Natural killer cell (primary cell): ENCODE measurements around the gene NOS1. TPM values are rescaled to one million over a fixed set of nuclear protein-coding genes. Genes with fewer than 3 reads are reported as not detected.

Experiments used
- ATAC-seq, 3 donors: fragments of 150-1000 bp in 2 of 3; fragments of 200-7000 bp in 1 of 3; cut with Tn5 transposase; 1 replicate in 1 of 3; 2 replicates in 2 of 3; pipeline ENCODE4 v1.10.0; 2021; ENCODE audit warnings: mild to moderate bottlenecking in 2 of 3, moderate library complexity in 2 of 3
- DNase-seq, 2 donors: peaks; one replicate each; pipeline versions ENCODE4 v3.0.0 to v3.0.0-alpha.2; 2013 to 2021; ENCODE audit warnings: mixed read lengths in 1 of 2
- H3K27ac ChIP-seq: one replicate; pipeline ENCODE4 v1.5.1; 2013; ENCODE audit warnings: mild to moderate bottlenecking, low read length
- H3K27me3 ChIP-seq: one replicate; pipeline ENCODE4 v1.6.1; 2013; ENCODE audit warnings: low read length; ENCODE audit not compliant: control insufficient read depth, insufficient read depth
- H3K36me3 ChIP-seq: one replicate; pipeline ENCODE4 v1.6.1; 2013; ENCODE audit warnings: low read length; ENCODE audit not compliant: control insufficient read depth, insufficient read depth
- H3K4me1 ChIP-seq: one replicate; pipeline ENCODE4 v1.6.1; 2013; ENCODE audit warnings: low read length; ENCODE audit not compliant: control insufficient read depth, insufficient read depth
- H3K4me3 ChIP-seq: one replicate; pipeline ENCODE4 v1.5.1; 2013; ENCODE audit warnings: low read length
- H3K9me3 ChIP-seq: one replicate; pipeline ENCODE4 v1.6.1; 2013; ENCODE audit warnings: low read length; ENCODE audit not compliant: control insufficient read depth, insufficient read depth
- H3K27ac Mint-ChIP-seq, 2 donors: one replicate each; pipeline ENCODE4 v1.8.0; 2022; ENCODE audit warnings: mild to moderate bottlenecking in 2 of 2, mixed read lengths in 2 of 2, moderate library complexity in 1 of 2
- H3K27me3 Mint-ChIP-seq, 2 donors: one replicate each; pipeline ENCODE4 v1.8.0; 2022; ENCODE audit warnings: low read depth in 2 of 2, mixed read lengths in 2 of 2
- H3K36me3 Mint-ChIP-seq: one replicate; pipeline ENCODE4 v1.8.0; 2022; ENCODE audit warnings: mixed read lengths
- H3K4me1 Mint-ChIP-seq, 2 donors: one replicate each; pipeline ENCODE4 v1.8.0; 2022; ENCODE audit warnings: mixed read lengths in 2 of 2
- H3K4me3 Mint-ChIP-seq: one replicate; pipeline ENCODE4 v1.8.0; 2022; ENCODE audit warnings: mild to moderate bottlenecking, moderate library complexity, mixed read lengths
- H3K9me3 Mint-ChIP-seq, 2 donors: one replicate each; pipeline ENCODE4 v1.8.0; 2022; ENCODE audit warnings: mixed read lengths in 2 of 2
- WGBS: methylation state at CpG from one replicate; pipeline ENCODE4 v1.1.7; 2013; ENCODE audit warnings: missing lambda C conversion rate; ENCODE audit not compliant: insufficient coverage; 5-methylcytosine and 5-hydroxymethylcytosine counted together
- intact Hi-C: fragments of 100-400 bp; cut with micrococcal nuclease; formaldehyde crosslinking; loops from one replicate; pipeline ENCODE4 v1.14.2; 2022
- total RNA-seq, 4 donors: library from RNA; stranded (reverse); fragments of 120-200 nt in 1 of 4; gene quantifications; one replicate each; pipeline versions ENCODE4 v1.2.3 to v1.2.4, GENCODE V29; 2013 to 2022
- TF ChIP-seq, protein P1 (sequence below): fragments of 200-600 bp; IDR thresholded peaks from one replicate; pipeline ENCODE4 v1.8.0; 2022; ENCODE audit warnings: antibody characterized with exemption

The NOS1 gene
- total RNA-seq, 3 donors from 2014 or later (not counting 1 experiment from before 2014, with no cell fraction given): not detected

- 12% methylated on average over 2 of the region's 2 CpGs for WGBS
- TF ChIP-seq, protein P1, sequence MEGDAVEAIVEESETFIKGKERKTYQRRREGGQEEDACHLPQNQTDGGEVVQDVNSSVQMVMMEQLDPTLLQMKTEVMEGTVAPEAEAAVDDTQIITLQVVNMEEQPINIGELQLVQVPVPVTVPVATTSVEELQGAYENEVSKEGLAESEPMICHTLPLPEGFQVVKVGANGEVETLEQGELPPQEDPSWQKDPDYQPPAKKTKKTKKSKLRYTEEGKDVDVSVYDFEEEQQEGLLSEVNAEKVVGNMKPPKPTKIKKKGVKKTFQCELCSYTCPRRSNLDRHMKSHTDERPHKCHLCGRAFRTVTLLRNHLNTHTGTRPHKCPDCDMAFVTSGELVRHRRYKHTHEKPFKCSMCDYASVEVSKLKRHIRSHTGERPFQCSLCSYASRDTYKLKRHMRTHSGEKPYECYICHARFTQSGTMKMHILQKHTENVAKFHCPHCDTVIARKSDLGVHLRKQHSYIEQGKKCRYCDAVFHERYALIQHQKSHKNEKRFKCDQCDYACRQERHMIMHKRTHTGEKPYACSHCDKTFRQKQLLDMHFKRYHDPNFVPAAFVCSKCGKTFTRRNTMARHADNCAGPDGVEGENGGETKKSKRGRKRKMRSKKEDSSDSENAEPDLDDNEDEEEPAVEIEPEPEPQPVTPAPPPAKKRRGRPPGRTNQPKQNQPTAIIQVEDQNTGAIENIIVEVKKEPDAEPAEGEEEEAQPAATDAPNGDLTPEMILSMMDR: no peak
- no peak overlapping the region for H3K27ac ChIP-seq
- intact Hi-C loops: no loop called here
- H3K27me3 Mint-ChIP-seq: peaks cover 13 to 19% of the 10 kb centered on the region in 2 donors
- peaks cover 0 to 5% of the 10 kb centered on the region in 2 donors for H3K4me1 Mint-ChIP-seq
- DNase-seq (no peak), ATAC-seq (no peak)
- H3K4me3 Mint-ChIP-seq: no peak overlapping the region
- no peaks in the 10 kb centered on the region for H3K36me3 ChIP-seq
- H3K9me3 ChIP-seq: no peaks in the 10 kb centered on the region
- H3K36me3 Mint-ChIP-seq: no peaks in the 10 kb centered on the region
- no peaks in the 10 kb centered on the region for H3K4me1 ChIP-seq
- peaks cover 0 to 6% of the 10 kb centered on the region in 2 donors for H3K9me3 Mint-ChIP-seq
- H3K27ac Mint-ChIP-seq: no peak overlapping the region
- no peak overlapping the region for H3K4me3 ChIP-seq
- H3K27me3 ChIP-seq: no peaks in the 10 kb centered on the region
These were observed 18.7 kb downstream of the NOS1 start for GRCh38 chr12:117342682-117343081.

DNA sequence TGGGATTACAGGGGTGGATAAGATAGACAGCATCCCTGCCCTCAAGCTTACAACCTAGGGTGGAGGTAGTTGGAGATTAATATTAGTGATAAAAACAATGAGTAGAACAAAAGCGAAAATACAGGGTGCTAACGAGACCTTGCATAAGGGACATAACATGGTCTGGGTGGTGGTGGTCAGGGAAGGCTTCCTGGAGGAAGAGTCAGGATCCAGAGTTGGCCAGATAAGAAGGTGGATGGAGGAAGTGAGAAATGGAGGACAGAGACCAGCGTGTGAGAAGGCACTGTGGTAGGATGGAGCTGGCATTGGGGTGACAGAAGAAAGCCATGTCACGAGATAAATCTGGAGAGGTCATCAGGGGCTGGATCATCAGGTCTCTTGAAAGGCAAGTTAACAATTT is 19.2 kb downstream of the NOS1 start:
- intact Hi-C loops: no loop called here
- DNase-seq: no peak
- Histone ChIP-seq H3K4me3 (no peak overlapping the region), H3K27me3 (no peaks in the 10 kb centered on the region), H3K4me1 (no peaks in the 10 kb centered on the region), H3K9me3 (no peaks in the 10 kb centered on the region), H3K27ac (no peak overlapping the region), H3K36me3 (no peaks in the 10 kb centered on the region)
- TF ChIP-seq, protein P1: no peak
- Mint-ChIP-seq H3K4me1 (peaks cover 0 to 5% of the 10 kb centered on the region in 2 donors), H3K27ac (no peak overlapping the region), H3K9me3 (peaks cover 0 to 6% of the 10 kb centered on the region in 2 donors), H3K4me3 (no peak overlapping the region), H3K27me3 (peaks cover 13 to 19% of the 10 kb centered on the region in 2 donors), H3K36me3 (no peaks in the 10 kb centered on the region)
- WGBS: 79% methylated on average over 4 of the region's 4 CpGs
- no peak for ATAC-seq

DNA sequence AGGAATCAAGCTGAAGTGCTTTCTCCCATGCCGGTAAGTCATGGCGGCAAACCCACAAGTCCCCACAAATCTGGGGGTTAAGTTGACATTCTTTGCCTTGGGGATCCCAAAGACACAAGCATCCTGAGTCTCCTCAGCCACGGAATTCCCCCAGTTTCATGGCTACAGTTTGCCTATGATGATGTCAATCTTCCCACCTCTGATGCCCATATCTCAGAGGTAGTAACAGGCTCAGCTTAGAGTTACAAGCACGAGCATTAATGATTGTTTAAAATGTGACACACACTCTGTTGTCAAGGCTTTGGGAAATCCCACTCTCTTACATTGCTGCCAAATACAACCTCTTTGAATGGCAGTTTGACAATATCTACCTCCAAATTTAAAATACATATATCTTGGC is 22.3 kb downstream of the NOS1 start:
- Mint-ChIP-seq H3K27me3 (peaks cover 18 to 22% of the 10 kb centered on the region in 2 donors), H3K4me1 (peaks cover 0 to 5% of the 10 kb centered on the region in 2 donors), H3K9me3 (peaks cover 0 to 6% of the 10 kb centered on the region in 2 donors), H3K36me3 (no peaks in the 10 kb centered on the region), H3K4me3 (no peak overlapping the region), H3K27ac (no peak overlapping the region)
- WGBS: 42% methylated on average over 4 of the region's 4 CpGs
- no peaks in the 10 kb centered on the region for H3K9me3 ChIP-seq
- DNase-seq: no peak
- no peak for ATAC-seq
- intact Hi-C loops: no loop called here
- H3K27ac ChIP-seq: no peak overlapping the region
- TF ChIP-seq, protein P1: no peak
- H3K36me3 ChIP-seq: no peaks in the 10 kb centered on the region
- no peaks in the 10 kb centered on the region for H3K4me1 ChIP-seq
- H3K4me3 ChIP-seq: no peak overlapping the region
- H3K27me3 ChIP-seq: no peaks in the 10 kb centered on the region

DNA sequence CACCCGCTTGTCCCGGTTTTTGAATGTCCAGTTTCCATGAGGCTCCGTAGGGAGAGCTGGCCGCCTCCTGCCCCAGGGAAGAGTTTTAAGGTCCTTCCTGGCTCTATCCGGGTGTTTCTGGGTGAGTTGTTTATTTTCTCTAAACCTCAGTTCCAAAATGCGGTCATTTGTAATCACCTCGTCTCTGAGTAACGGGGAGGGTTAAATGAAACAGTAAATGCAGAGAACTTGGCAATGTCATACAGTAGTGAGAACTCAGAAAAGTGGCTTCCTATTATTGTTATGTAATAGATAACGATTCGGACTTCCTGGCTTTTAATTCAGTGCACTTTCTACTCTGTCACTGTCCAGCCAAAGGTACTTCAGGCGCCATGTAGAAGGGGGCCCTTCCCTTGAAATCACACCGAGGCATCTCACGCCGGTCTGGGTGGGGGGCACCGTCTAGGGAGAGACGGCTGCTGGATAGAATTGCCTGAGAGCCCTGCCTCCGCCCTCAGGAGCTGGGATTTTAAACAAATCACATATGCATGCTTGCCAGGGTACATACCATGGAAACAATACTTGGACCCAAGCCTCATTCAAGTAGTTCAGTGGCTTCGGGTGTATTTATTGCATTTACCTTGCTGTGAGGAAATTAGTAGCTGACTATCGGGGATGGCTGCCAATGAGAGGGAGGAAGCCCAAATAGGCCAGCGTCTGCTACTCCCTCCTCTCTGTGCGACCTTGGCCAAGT is 26.4 kb downstream of the NOS1 start:
- DNase-seq (no peak), ATAC-seq (no peak)
- Histone ChIP-seq H3K36me3 (no peaks in the 10 kb centered on the region), H3K4me3 (no peak overlapping the region), H3K27me3 (no peaks in the 10 kb centered on the region), H3K4me1 (no peaks in the 10 kb centered on the region), H3K27ac (no peak overlapping the region), H3K9me3 (no peaks in the 10 kb centered on the region)
- Mint-ChIP-seq H3K4me1 (no peaks in the 10 kb centered on the region), H3K4me3 (no peak overlapping the region), H3K27ac (no peak overlapping the region), H3K36me3 (no peaks in the 10 kb centered on the region), H3K9me3 (no peaks in the 10 kb centered on the region), H3K27me3 (peaks cover 19 to 31% of the 10 kb centered on the region in 2 donors)
- TF ChIP-seq, protein P1: no peak
- WGBS: 46% methylated on average over 21 of the region's 21 CpGs
- intact Hi-C loops: no loop called here
